Right lobe of liver (tissue), 6 donors: Measurements from ENCODE around the gene PFKL. TPM values are rescaled to one million over a fixed set of nuclear protein-coding genes. Genes with fewer than 3 reads are reported as not detected.

Experiments
- ATAC-seq, 4 donors: fragments of 200-7000 bp; cut with Tn5 transposase; one replicate each; pipeline ENCODE4 v1.9.1; 2020; ENCODE audit warnings: mild to moderate bottlenecking in 4 of 4, moderate library complexity in 4 of 4
- DNase-seq, 3 donors: peaks; one replicate each; pipeline ENCODE4 v3.0.0-alpha.2; 2020
- H3K27ac ChIP-seq, 3 donors: fragments of 200-600 bp; one replicate each; pipeline ENCODE4 v1.8.0; 2022
- H3K27me3 ChIP-seq, 2 donors: fragments of 200-600 bp; one replicate each; pipeline ENCODE4 v1.8.0; 2022
- H3K36me3 ChIP-seq, 4 donors: fragments of 200-600 bp; sonication (generic) in 1 of 4; one replicate each; pipeline versions ENCODE4 v1.5.1 to v1.8.0; 2017 to 2022; ENCODE audit warnings: control low read depth in 1 of 4
- H3K4me1 ChIP-seq, 4 donors: fragments of 200-600 bp; sonication (generic) in 1 of 4; one replicate each; pipeline versions ENCODE4 v1.5.1 to v1.8.0; 2017 to 2022; ENCODE audit warnings: control low read depth in 1 of 4
- H3K4me3 ChIP-seq, 3 donors: fragments of 200-600 bp; one replicate each; pipeline ENCODE4 v1.8.0; 2022
- H3K9me3 ChIP-seq, 4 donors: fragments of 200-600 bp; sonication (generic) in 1 of 4; one replicate each; pipeline versions ENCODE4 v1.5.1 to v1.8.0; 2017 to 2022; ENCODE audit warnings: control low read depth in 1 of 4
- CTCF ChIP-seq, 4 donors: fragments of 200-600 bp in 3 of 4; fragments of 450-650 bp in 1 of 4; IDR thresholded peaks; one replicate each; pipeline versions ENCODE4 v1.5.1 to v1.8.0; 2016 to 2022; ENCODE audit warnings: antibody characterized with exemption in 4 of 4, mild to moderate bottlenecking in 2 of 4
- POLR2A ChIP-seq: fragments of 450-650 bp; IDR thresholded peaks from one replicate; pipeline ENCODE4 v1.6.1; 2017; ENCODE audit warnings: antibody characterized with exemption, mild to moderate bottlenecking
- WGBS: methylation state at CpG from one replicate; pipeline ENCODE4 v1.1.6; 2018; ENCODE audit warnings: low coverage, low lambda C conversion rate; ENCODE audit not compliant: insufficient coverage; ENCODE audit errors: missing lambda C conversion rate; 5-methylcytosine and 5-hydroxymethylcytosine counted together
- intact Hi-C, 2 donors: fragments of 100-400 bp; cut with DNase I; formaldehyde crosslinking; loops; one replicate each; pipeline versions ENCODE4 v1.11.2 to v1.14.1; 2022
- total RNA-seq, 6 experiments: library from RNA; depleted of rRNA in 2 of 6; stranded (reverse); fragments of >200 nt in 2 of 6; fragmentation: NEBNext Ultra II Directional in 3 of 6; extraction: Animal tissue kit (Norgen Biotek cat#: 25700) in 3 of 6; gene quantifications; one replicate each; pipeline versions ENCODE4 v1.1.0 to v1.2.4, GENCODE V29; 2016 to 2023
- donor health status: DM: no; HTN: yes; CAD: no.
- donor health status: DM: no; HTN: no; CAD: no.
- donor health status: DM: no; HTN: no; CAD: no.
- donor health status: DM: no; HTN: yes; CAD: no.
- donor health status: DM: no; HTN: yes; CAD: no.

PFKL gene
- total RNA-seq, 6 experiments from 2014 or later, result 68.3 to 97.6 (median 73.7) TPM

- Histone ChIP-seq H3K27ac (no peak overlapping the region), H3K4me1 (no peaks in the 10 kb centered on the region), H3K4me3 (no peak overlapping the region), H3K9me3 (no peaks in the 10 kb centered on the region), H3K36me3 (no peaks in the 10 kb centered on the region), H3K27me3 (no peaks in the 10 kb centered on the region)
- TF ChIP-seq POLR2A (peak; percentile 9), CTCF (IDR thresholded peaks at IDR 0.05) (no peak)
- ATAC-seq, result peak in 2 of 4 donors; percentile 2 to 36
- DNase-seq, result no peak
- intact Hi-C loops, result no loop called here
- 57% methylated on average over 8 of the region's 20 CpGs for WGBS
These were observed 31.9 kb downstream of the PFKL start for GRCh38 chr21:44331650-44332307.

- Histone ChIP-seq H3K27ac (no peak overlapping the region), H3K9me3 (no peaks in the 10 kb centered on the region), H3K27me3 (no peaks in the 10 kb centered on the region), H3K4me1 (no peaks in the 10 kb centered on the region), H3K4me3 (no peak overlapping the region), H3K36me3 (no peaks in the 10 kb centered on the region)
- DNase-seq (no peak), ATAC-seq (no peak)
- intact Hi-C loops, result no loop called here
- no peak for TF ChIP-seq POLR2A
- TF ChIP-seq CTCF (IDR thresholded peaks at IDR 0.05), result no peak
- 97% methylated on average over 4 of the region's 17 CpGs for WGBS
These were observed 32.5 kb downstream of the PFKL start for GRCh38 chr21:44332383-44332782.

- H3K27ac ChIP-seq, result no peak overlapping the region
- no peak for DNase-seq
- no peak for ATAC-seq
- H3K27me3 ChIP-seq, result no peaks in the 10 kb centered on the region
- intact Hi-C loops, result no loop called here
- no CpG with 5 or more reads among the region's 22 CpGs for WGBS
- no peak overlapping the region for H3K4me3 ChIP-seq
- H3K9me3 ChIP-seq, result no peaks in the 10 kb centered on the region
- H3K4me1 ChIP-seq, result peaks cover 0 to 4% (median 0%) of the 10 kb centered on the region in 4 donors
- H3K36me3 ChIP-seq, result no peaks in the 10 kb centered on the region
- TF ChIP-seq POLR2A (no peak), CTCF (IDR thresholded peaks at IDR 0.05) (no peak)
These were observed 33.1 kb downstream of the PFKL start for GRCh38 chr21:44332965-44333364.

- H3K4me1 ChIP-seq, result peaks cover 0 to 7% (median 0%) of the 10 kb centered on the region in 4 donors
- no peak overlapping the region for H3K27ac ChIP-seq
- H3K36me3 ChIP-seq, result no peaks in the 10 kb centered on the region
- DNase-seq, result no peak
- H3K9me3 ChIP-seq, result no peaks in the 10 kb centered on the region
- TF ChIP-seq POLR2A (no peak), CTCF (IDR thresholded peaks at IDR 0.05) (no peak)
- no peak overlapping the region for H3K4me3 ChIP-seq
- no peaks in the 10 kb centered on the region for H3K27me3 ChIP-seq
- ATAC-seq, result no peak
- 70% methylated on average over 2 of the region's 45 CpGs for WGBS
- intact Hi-C loops, result no loop called here
These were observed 33.9 kb downstream of the PFKL start for GRCh38 chr21:44333509-44334328.
